Activated T-cell treated with anti-CD3 and anti-CD28 coated beads, Interleukin-2, amount 50 U/mL, for 72 hours (primary cell): ENCODE results near the gene TM9SF3. TPM values are rescaled to one million over a fixed set of nuclear protein-coding genes. Genes with fewer than 3 reads are reported as not detected.
A peak's percentile ranks its signal among the peaks of the same experiment; 100 is the strongest.
"Not testable (repeated sequence)": the region's sequence is repeated elsewhere in the genome, so short reads cannot be mapped to it uniquely, and the experiment has no call there.

Experiments
- ATAC-seq, 2 donors: fragments of 150-1000 bp; cut with Tn5 transposase; replicated peaks in 1 of 2; 2 replicates each; pipeline ENCODE4 v1.10.0; 2021; ENCODE audit warnings: moderate library complexity in 2 of 2, mild to moderate bottlenecking in 1 of 2
- DNase-seq, 2 donors: peaks; one replicate each; pipeline ENCODE4 v3.0.0; 2021 to 2022; ENCODE audit warnings: mixed read lengths in 1 of 2
- H3K27ac Mint-ChIP-seq: one replicate; pipeline ENCODE4 v1.8.0; 2022; ENCODE audit warnings: mild to moderate bottlenecking, moderate library complexity, mixed read lengths
- H3K27me3 Mint-ChIP-seq: one replicate; pipeline ENCODE4 v1.8.0; 2022; ENCODE audit warnings: low read depth, mixed read lengths
- H3K36me3 Mint-ChIP-seq, 2 donors: one replicate each; pipeline ENCODE4 v1.8.0; 2022; ENCODE audit warnings: mixed read lengths in 2 of 2, mild to moderate bottlenecking in 1 of 2; ENCODE audit not compliant: insufficient read depth in 2 of 2
- H3K4me1 Mint-ChIP-seq: one replicate; pipeline ENCODE4 v1.8.0; 2022; ENCODE audit warnings: low read depth, mixed read lengths
- H3K4me3 Mint-ChIP-seq, 2 donors: one replicate each; pipeline ENCODE4 v1.8.0; 2022; ENCODE audit warnings: mild to moderate bottlenecking in 2 of 2, mixed read lengths in 2 of 2, moderate library complexity in 2 of 2
- H3K9me3 Mint-ChIP-seq, 2 donors: one replicate each; pipeline ENCODE4 v1.8.0; 2022; ENCODE audit warnings: mixed read lengths in 2 of 2
- total RNA-seq, 2 donors: library from RNA; stranded (reverse); gene quantifications; one replicate each; pipeline ENCODE4 v1.2.3, GENCODE V29; 2022

The TM9SF3 gene
- total RNA-seq, 2 donors from 2014 or later = 72.8 to 76.7 TPM

DNA sequence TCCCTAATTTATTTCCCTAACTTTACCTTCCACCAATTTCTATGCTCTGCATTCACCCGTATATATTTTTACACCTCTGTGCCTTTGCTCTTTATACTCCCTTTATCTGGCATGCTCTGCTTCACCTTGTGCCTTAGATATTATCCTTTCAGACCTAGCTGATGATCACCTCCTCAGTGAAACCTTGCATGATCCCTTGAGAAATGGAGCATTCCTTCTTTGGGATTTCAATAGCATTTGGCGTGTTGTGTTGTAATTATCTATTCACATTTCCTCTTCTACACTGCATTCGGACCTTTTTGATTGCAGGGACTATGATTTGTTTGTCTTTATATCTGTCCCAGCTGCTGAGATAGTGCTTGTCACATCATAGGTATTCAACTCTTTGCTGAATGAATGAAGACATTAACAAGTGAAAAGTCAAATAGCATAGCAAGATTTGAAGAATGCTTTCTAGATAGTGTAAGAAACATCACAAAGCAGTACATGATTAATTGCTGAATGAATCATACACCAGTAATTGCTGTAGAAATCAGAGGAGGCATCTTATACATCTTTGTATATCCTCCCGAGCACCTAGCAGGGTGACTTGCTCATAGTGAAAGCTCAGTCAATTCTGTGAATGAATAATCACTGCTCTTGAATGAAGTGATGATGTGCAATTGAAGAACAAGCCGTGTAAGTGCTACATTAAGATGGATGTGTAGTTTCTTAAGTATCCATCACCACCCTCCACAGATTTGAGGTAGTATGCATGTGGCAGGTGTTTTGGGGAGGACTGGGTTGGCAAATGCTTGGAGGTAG, 2.0 kb upstream of the TM9SF3 start:
- peak; percentile 58 to 59 for DNase-seq
- H3K27ac Mint-ChIP-seq = no peak overlapping the region
- H3K36me3 Mint-ChIP-seq = peaks cover 0 to 4% of the 10 kb centered on the region in 2 donors
- no peaks in the 10 kb centered on the region for H3K9me3 Mint-ChIP-seq
- peaks cover 8% of the 10 kb centered on the region for H3K27me3 Mint-ChIP-seq
- H3K4me3 Mint-ChIP-seq = no peak overlapping the region
- peaks cover 18% of the 10 kb centered on the region for H3K4me1 Mint-ChIP-seq
- peak; percentile 78 to 81 for ATAC-seq

DNA sequence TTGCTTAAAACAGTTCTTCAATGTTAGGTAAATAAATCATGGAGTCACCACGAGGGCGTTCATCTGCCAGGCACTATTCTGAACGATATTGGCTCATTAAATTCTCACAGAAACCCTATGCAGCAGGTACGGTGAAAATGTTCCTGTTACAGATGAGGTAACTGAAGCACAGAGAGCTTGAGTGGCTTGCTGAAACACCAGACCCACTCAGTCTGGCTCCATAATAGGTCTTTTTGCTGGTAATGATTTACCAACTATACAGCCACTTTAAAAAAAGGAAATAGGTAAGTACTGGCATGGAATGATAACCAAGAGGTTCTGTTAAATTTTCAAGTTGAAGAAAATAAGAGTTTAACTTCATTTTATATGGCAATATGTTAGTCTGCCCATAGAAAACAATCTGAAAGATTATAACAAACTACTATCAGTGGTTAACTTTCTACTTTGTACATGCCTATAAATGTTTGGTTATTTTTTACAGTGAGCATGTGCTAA, 1.3 kb upstream of the TM9SF3 start:
- peaks cover 0 to 4% of the 10 kb centered on the region in 2 donors for H3K36me3 Mint-ChIP-seq
- H3K27ac Mint-ChIP-seq = no peak overlapping the region
- H3K27me3 Mint-ChIP-seq = peaks cover 8% of the 10 kb centered on the region
- ATAC-seq = no peak
- H3K4me1 Mint-ChIP-seq = peaks cover 25% of the 10 kb centered on the region
- no peak for DNase-seq
- no peaks in the 10 kb centered on the region for H3K9me3 Mint-ChIP-seq
- no peak overlapping the region for H3K4me3 Mint-ChIP-seq

DNA sequence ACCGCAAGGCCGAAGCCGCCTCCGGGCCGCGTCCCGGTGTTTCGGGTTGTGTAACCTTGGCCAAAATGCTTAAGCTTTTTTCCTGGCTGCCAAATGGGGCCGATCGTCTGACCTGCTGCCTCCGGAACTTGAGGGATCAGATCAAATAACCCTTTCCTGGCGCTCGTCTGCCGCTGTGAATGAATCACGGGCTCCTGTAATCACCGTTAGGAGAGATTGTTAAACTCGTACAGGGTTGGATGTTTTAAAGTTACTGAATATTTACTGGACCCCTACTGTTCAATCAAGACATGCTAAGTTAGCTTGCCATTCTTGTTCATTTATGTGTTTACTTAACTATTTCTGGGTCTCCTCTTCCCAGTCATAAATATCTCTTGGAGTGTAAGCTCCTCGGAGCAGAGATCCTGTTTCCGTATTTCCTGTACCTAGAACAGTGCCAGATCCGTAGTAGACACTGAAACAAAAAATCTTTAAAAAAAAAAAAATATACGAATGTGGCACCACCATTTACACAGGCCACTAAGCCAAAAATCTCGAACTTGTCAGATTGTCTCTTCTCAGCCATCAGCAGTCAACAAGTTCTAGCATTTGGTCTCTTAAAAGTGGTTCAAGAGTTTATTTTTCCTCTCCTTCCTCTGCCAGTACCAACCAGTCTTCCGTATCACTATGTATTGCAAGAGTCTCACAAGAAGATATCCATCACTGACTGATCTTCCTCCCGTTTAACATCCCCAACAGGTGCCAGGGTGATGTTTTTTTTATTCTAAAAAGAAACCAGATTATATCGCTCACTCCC, 650 bp upstream of the TM9SF3 start:
- no peak overlapping the region for H3K4me3 Mint-ChIP-seq
- H3K27ac Mint-ChIP-seq = peak overlapping the region; percentile 95
- H3K9me3 Mint-ChIP-seq = no peaks in the 10 kb centered on the region
- peak in 1 of 2 donors; percentile 56 for DNase-seq
- peaks cover 2 to 4% of the 10 kb centered on the region in 2 donors for H3K36me3 Mint-ChIP-seq
- peak; percentile 12 to 23 for ATAC-seq
- peaks cover 8% of the 10 kb centered on the region for H3K27me3 Mint-ChIP-seq
- peaks cover 32% of the 10 kb centered on the region for H3K4me1 Mint-ChIP-seq

DNA sequence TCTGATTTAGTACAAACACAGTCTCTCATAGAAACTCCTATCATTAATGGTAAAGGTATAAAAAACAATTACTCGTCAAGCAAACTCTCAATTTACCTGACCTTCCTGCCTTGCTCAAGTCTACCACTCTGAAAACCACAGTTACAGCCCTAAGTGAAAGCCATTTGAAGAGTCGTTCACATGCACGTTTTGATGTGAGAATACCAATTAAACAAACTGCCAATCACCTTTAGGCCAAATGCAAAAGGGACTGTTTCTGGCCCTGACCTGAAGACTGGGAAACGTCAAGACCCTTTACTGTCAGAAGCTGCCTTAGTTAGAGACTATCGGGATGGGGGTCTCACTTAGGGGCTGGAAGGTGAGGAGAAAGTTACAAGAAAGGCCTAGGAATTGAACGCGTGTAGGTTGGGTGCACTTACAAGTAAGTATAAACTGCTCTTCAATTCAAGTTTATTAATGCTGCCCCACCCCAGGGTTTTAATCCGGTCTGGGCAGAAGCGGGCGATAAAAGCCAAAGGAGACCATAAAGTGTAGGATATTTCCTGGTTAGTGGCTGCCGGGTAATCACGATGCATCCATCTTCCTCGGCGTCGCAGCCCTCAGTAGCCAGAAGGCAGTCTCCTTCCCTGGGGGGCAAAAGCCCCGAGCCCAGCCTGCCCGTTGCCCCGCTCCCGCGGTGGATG, 935 bp downstream of the TM9SF3 start:
- Mint-ChIP-seq H3K9me3 (no peaks in the 10 kb centered on the region), H3K27ac (peak overlapping the region; percentile 96), H3K36me3 (peaks cover 2 to 4% of the 10 kb centered on the region in 2 donors), H3K4me3 (peak overlapping the region; percentile 94 to 95), H3K27me3 (peaks cover 8% of the 10 kb centered on the region), H3K4me1 (peaks cover 48% of the 10 kb centered on the region)
- DNase-seq (peak; percentile 10 to 25), ATAC-seq (no peak)

DNA sequence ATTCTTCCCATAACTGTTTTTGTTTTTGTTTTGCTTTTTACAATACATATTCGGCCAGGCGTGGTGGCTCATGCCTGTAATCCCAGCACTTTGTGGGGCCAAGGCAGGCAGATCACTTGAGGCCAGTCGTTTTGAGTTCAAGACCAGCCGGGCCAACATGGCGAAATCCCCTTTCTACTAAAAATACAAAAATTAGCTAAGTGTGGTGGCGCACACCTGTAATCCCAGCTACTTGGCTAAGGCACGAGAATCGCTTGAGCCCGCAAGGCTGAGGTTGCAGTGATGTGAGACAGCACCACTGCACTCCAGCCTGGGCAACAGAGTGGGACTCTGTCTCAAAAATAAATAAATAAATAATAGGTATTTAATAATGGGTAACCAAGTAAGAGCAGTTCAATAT, 2.3 kb downstream of the TM9SF3 start:
- peaks cover 56% of the 10 kb centered on the region for H3K4me1 Mint-ChIP-seq
- no peaks in the 10 kb centered on the region for H3K9me3 Mint-ChIP-seq
- peak overlapping the region; percentile 60 for H3K27ac Mint-ChIP-seq
- peak overlapping the region; percentile 55 to 60 for H3K4me3 Mint-ChIP-seq
- H3K27me3 Mint-ChIP-seq = no peaks in the 10 kb centered on the region
- DNase-seq = no peak
- H3K36me3 Mint-ChIP-seq = peaks cover 4 to 5% of the 10 kb centered on the region in 2 donors
- no peak for ATAC-seq

DNA sequence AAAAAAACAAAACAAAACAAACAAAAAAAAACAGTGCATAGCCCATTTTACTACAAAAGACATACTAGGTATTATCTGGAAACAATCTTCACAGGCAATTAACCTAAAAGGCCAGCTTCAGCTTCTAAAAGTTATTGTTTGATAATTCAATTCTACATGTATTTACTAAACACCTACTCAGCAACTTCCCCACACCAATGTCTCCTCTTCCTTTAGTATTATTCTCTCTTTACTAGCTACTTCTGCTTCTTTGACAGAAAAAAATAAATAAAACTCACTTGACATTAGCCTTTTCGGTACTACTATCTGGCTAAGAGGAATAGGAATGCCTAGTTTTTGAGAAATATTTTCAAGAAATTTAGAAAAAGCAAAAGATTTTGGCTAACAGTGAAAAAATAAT, 2.8 kb downstream of the TM9SF3 start:
- peaks cover 4 to 5% of the 10 kb centered on the region in 2 donors for H3K36me3 Mint-ChIP-seq
- H3K9me3 Mint-ChIP-seq = no peaks in the 10 kb centered on the region
- ATAC-seq (no peak), DNase-seq (no peak)
- peak overlapping the region; percentile 60 for H3K27ac Mint-ChIP-seq
- H3K4me1 Mint-ChIP-seq = peaks cover 58% of the 10 kb centered on the region
- no peaks in the 10 kb centered on the region for H3K27me3 Mint-ChIP-seq
- peak overlapping the region; percentile 55 to 60 for H3K4me3 Mint-ChIP-seq

DNA sequence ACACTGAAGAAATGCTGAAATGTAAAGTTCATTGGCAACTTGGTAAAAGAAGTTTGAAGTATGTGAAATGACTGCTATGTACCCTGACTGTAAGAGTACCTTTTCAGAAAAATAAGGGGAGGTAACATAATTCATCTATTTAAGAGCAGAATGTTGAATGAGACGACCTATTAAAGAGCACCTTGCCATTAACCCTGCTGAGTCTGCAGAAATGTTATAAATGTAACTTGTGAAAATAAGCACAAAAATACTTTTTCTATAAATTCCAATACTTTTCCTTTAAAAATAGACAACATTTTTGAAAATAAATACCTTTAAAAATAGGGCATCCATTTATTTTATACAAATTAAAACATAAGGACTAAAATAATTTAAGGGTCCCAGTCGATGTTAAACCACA, 7.7 kb downstream of the TM9SF3 start:
- ATAC-seq = no peak
- H3K4me3 Mint-ChIP-seq = no peak overlapping the region
- no peaks in the 10 kb centered on the region for H3K9me3 Mint-ChIP-seq
- no peaks in the 10 kb centered on the region for H3K27me3 Mint-ChIP-seq
- H3K27ac Mint-ChIP-seq = no peak overlapping the region
- no peak for DNase-seq
- H3K36me3 Mint-ChIP-seq = peaks cover 3 to 10% of the 10 kb centered on the region in 2 donors
- peaks cover 62% of the 10 kb centered on the region for H3K4me1 Mint-ChIP-seq

DNA sequence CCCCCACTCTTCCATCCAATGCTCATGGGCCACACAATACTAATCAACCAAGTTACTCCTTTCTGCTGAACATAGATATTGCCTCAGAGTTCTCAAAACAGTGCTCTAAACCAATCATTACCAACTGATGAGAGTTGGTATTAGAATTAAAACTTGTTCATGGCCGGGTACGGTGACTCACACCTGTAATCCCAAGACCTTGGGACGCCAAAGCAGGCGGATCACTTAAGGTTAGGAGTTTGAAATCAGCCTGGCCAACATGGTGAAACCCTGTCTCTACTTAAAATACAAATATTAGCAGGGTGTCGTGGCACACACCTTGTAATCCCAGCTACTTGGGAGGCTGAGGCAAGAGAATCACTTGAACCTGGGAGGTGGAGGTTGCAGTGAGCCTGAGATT, 8.2 kb downstream of the TM9SF3 start:
- Mint-ChIP-seq H3K9me3 (no peaks in the 10 kb centered on the region), H3K27me3 (no peaks in the 10 kb centered on the region), H3K27ac (no peak overlapping the region), H3K36me3 (peaks cover 3 to 11% of the 10 kb centered on the region in 2 donors), H3K4me3 (no peak overlapping the region), H3K4me1 (peaks cover 57% of the 10 kb centered on the region)
- no peak for ATAC-seq
- DNase-seq = no peak

DNA sequence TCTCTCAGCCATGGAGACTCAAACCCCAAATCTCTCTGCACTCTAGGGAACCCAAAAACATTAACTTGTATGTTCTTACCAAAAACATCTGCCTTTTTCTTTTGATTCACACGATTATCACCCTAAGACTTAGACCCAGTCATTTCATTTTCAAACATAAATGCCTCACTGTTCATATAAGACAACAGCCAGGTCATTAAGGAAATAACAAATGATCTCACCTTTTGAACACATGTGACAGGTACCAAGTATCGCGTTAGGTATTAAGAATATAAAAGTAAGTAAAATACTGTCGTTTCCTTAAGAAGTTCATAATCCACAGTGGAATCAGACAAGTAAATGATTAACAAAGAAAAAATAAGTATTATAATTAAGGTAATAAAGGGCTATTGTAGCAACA, 8.8 kb downstream of the TM9SF3 start:
- H3K4me1 Mint-ChIP-seq = peaks cover 51% of the 10 kb centered on the region
- no peak for ATAC-seq
- H3K27ac Mint-ChIP-seq = no peak overlapping the region

DNA sequence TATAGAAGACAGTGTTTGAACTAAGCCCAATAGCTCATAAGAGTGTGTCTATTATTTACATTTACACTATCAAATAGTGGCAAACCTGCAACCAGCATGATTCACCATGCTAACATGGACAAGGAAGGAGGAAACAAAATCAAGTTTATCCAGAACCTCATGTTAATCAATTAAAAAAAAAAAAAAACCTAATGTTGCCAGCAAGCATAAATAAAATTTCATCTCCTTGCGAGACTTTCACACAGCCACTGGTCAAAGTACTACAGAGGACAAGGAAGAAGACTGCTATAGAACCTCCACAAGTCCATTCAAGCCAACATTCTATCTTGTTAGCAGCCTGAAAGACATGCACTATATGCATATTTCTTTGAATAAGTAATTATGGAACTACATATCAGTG, 9.7 kb downstream of the TM9SF3 start:
- peaks cover 3 to 13% of the 10 kb centered on the region in 2 donors for H3K36me3 Mint-ChIP-seq
- DNase-seq = no peak
- peaks cover 42% of the 10 kb centered on the region for H3K4me1 Mint-ChIP-seq
- H3K27me3 Mint-ChIP-seq = no peaks in the 10 kb centered on the region
- H3K9me3 Mint-ChIP-seq = no peaks in the 10 kb centered on the region
- no peak overlapping the region for H3K4me3 Mint-ChIP-seq
- no peak overlapping the region for H3K27ac Mint-ChIP-seq
- no peak for ATAC-seq

More for the DNA sequence above, 8.8 kb downstream of the TM9SF3 start:
- Mint-ChIP-seq H3K4me3 (no peak overlapping the region), H3K36me3 (peaks cover 3 to 15% of the 10 kb centered on the region in 2 donors), H3K9me3 (no peaks in the 10 kb centered on the region), H3K27me3 (no peaks in the 10 kb centered on the region)
- no peak for DNase-seq

DNA sequence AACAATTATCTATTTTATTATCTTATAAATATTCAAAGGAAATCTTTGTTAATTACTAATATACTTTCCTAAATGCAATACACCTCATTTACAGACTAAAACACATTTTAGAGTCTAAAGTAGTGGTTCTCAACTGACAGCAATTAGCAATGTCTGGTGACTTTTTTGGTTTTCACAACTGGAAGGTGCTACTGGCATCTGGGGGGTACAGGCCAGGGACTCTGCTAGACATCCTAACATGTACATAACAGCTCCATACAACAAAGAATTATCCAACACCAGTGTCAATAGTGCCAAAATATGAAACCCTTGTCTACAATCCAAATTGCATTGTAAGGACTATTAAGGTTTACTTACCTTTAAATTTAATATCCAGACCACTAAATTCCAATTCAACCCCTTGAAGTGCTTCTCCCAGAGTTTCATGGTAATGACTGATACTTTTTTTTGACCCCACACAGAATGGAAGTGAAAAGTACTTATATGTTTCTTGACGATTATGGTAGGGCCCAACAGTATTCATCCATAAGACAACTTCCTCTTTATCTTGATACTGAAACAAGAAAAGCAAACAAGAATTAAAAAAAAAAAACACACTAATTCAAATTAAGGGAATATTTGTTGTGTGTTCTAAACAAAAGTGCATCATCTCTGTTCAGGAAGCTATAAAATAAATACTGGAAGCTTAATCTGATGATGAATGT, 10.4 kb downstream of the TM9SF3 start:
- no peaks in the 10 kb centered on the region for H3K9me3 Mint-ChIP-seq
- no peak for ATAC-seq
- H3K27me3 Mint-ChIP-seq = no peaks in the 10 kb centered on the region
- DNase-seq = no peak
- peaks cover 42% of the 10 kb centered on the region for H3K4me1 Mint-ChIP-seq
- no peak overlapping the region for H3K4me3 Mint-ChIP-seq
- H3K36me3 Mint-ChIP-seq = peaks cover 3 to 13% of the 10 kb centered on the region in 2 donors
- H3K27ac Mint-ChIP-seq = no peak overlapping the region

DNA sequence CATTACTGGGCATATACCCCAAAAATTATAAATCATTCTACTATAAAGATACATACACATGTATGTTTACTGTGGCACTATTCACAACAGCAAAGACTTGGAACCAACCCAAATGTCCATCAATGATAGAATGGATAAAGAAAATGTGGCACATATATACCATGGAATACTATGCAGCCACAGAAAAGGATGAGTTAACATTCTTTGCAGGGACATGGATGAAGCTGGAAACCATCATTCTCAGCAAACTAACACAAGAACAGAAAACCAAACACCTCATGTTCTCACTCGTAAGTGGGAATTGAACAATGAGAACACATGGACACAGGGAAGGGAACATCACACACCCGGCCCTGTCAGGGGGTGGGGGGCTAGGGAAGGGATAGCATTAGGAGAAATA, 12.2 kb downstream of the TM9SF3 start:
- H3K27me3 Mint-ChIP-seq, H3K27ac Mint-ChIP-seq, H3K4me3 Mint-ChIP-seq, H3K9me3 Mint-ChIP-seq, ATAC-seq, DNase-seq: not testable (repeated sequence)
- Mint-ChIP-seq H3K4me1 (peaks cover 24% of the 10 kb centered on the region), H3K36me3 (peaks cover 5 to 12% of the 10 kb centered on the region in 2 donors)
